C4-2B (cell line): Measurements from ENCODE around the gene TGIF2.
"Not testable (repeated sequence)": the region's sequence is repeated elsewhere in the genome, so short reads cannot be mapped to it uniquely, and the experiment has no call there.

Experiments
- H3K27ac ChIP-seq: fragments of 450-650 bp; 2 replicates; pipeline ENCODE4 v1.5.1; 2017
- ZFX ChIP-seq: fragments of 450-650 bp; IDR thresholded peaks from 2 replicates; pipeline ENCODE4 v1.6.1; 2017
- TF ChIP-seq, protein P1 (sequence below): fragments of 450-650 bp; conservative IDR thresholded peaks from 2 replicates; pipeline ENCODE4 v1.5.1; 2017; ENCODE audit warnings: mild to moderate bottlenecking

Gene TGIF2

DNA sequence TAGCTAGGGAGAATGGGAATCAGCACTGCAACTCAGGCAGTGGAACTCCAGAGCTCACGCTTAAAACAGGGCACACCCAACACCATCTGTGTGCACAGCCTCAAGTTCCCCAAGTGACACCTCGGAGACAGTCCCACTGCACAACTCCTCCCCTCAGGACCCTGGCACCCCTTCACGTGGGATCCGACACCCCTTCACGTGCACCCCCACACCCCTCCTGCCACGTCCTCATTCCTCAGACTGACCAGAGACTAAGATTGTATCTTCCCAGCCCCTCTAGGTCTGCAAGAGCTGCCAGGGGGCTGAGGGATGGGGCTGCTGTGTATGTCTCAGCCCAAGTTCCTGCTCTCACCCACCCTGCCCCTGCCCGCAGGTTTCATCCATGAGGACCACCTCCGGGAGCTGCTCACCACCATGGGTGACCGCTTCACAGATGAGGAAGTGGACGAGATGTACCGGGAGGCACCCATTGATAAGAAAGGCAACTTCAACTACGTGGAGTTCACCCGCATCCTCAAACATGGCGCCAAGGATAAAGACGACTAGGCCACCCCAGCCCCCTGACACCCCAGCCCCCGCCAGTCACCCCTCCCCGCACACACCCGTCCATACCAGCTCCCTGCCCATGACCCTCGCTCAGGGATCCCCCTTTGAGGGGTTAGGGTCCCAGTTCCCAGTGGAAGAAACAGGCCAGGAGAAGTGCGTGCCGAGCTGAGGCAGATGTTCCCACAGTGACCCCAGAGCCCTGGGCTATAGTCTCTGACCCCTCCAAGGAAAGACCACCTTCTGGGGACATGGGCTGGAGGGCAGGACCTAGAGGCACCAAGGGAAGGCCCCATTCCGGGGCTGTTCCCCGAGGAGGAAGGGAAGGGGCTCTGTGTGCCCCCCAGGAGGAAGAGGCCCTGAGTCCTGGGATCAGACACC, 24.4 kb upstream of the TGIF2 start:
- TF ChIP-seq ZFX = no peak
- TF ChIP-seq, protein P1, sequence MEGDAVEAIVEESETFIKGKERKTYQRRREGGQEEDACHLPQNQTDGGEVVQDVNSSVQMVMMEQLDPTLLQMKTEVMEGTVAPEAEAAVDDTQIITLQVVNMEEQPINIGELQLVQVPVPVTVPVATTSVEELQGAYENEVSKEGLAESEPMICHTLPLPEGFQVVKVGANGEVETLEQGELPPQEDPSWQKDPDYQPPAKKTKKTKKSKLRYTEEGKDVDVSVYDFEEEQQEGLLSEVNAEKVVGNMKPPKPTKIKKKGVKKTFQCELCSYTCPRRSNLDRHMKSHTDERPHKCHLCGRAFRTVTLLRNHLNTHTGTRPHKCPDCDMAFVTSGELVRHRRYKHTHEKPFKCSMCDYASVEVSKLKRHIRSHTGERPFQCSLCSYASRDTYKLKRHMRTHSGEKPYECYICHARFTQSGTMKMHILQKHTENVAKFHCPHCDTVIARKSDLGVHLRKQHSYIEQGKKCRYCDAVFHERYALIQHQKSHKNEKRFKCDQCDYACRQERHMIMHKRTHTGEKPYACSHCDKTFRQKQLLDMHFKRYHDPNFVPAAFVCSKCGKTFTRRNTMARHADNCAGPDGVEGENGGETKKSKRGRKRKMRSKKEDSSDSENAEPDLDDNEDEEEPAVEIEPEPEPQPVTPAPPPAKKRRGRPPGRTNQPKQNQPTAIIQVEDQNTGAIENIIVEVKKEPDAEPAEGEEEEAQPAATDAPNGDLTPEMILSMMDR = no peak

DNA sequence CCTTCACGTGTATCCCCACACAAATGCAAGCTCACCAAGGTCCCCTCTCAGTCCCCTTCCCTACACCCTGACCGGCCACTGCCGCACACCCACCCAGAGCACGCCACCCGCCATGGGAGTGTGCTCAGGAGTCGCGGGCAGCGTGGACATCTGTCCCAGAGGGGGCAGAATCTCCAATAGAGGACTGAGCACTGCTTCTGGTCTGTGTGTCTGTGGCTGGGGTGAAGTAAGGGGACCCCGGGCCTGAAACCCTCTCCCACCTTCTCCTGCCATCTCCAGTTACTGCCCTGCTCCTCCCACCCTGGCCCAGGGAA, 23.8 kb upstream of the TGIF2 start:
- TF ChIP-seq, protein P1 = no peak
- no peak for TF ChIP-seq ZFX
- no peak overlapping the region for H3K27ac ChIP-seq

More for the DNA sequence above, 24.4 kb upstream of the TGIF2 start:
- H3K27ac ChIP-seq = no peak overlapping the region

DNA sequence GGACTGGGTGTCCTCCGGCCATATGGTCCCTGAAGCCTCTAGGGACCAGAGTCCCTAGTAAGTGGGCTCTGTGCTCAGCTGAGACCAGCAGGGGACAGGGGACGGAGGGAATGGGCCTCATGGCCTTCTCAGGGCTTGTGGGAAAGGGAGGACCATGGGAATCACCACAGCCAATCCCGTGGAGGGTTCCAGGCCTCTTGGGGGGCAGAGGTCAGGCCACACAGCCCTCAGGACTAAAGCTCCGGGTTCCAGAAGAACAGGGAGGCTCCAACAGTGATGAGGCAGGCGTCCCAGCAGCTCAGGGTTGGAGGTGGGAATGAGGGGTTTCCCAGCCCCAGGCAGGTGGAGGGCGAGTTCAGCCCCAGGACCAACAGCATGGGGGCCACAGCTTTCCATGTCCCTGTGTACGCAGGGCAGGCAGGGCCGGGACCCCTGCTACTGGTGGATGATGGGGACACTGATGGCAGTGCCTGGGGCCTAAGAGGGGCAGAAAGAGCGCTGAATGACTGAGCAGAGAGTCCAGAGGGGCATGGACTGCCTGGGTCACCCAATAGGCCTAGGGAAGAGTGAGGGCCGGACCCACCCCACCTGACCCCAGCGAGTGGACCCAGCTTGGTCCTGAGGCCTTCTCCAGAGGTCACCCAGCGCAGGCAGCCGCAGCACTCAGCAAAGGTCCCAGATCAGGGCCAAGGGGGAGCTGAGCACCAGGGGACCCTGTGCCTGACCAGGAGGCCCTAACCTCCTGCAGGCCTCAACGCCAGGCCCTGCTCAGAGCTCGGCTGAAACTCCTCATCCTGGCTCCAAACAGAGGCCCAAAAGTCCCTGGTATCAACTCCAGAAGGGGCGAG, 23.2 kb upstream of the TGIF2 start:
- TF ChIP-seq ZFX = no peak
- TF ChIP-seq, protein P1 = no peak
- H3K27ac ChIP-seq = no peak overlapping the region

DNA sequence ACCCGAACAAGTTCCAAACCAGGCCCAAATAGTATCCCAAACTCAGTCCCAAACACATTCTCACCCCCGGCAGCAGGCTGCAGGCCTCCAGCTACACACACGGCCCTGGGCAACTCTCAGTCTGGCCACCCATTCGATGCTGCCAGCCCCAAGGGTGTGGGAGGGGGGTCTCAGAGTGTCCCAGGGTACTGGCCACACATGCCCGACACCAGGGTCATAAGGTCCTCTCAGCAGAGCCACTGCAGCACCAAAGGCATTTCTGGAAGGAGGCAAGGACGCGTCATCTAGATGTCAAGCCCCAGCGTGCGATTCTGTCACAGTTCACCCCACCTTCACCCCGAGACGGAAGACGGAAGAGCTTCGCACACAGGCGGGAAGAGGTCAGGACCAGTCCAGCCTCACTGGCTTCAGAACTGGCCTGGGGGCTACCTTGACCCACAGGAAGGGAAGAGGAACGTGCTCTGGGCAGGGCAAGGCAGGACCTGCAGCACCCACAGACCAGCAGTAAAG, 22.6 kb upstream of the TGIF2 start:
- no peak overlapping the region for H3K27ac ChIP-seq
- no peak for TF ChIP-seq ZFX
- TF ChIP-seq, protein P1 = no peak

DNA sequence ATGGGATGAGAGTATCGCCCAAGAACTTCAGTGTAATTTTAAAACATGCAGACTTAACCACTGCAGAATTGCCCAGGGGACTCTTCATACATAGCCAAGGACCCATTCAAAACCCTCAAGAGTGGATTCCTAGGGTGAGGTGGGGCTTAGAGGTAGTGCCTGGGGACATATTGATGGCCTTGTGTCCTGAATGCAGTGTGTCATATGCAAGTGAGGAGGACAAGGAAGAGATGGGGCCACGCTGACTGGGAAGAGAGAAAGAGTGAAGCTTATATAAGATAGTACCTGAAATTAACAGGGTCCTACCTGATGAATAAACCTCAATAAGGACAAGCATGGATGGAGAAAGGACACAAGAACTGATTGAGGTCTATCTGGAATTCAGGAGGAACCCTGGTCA, 18.1 kb upstream of the TGIF2 start:
- H3K27ac ChIP-seq = no peak overlapping the region
- TF ChIP-seq ZFX = no peak

DNA sequence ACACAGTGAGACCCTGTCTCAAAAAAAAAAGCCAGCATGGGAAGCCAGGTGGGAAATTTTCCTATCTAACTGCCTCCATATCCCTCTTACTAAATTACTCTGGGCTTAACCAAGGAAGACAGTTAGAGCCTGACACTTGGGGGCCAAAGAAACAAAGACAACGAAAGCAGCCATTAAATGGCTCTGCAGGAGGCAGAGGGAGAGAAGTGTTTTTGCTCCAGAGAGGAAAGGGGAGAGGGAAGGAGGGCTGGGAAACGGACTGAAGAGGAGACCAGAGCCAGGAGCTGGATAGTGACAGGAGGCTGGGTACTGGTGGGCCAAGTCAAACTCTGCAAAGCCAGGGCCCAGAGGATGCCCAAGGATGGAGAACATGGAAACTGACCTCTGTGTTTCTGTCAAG, 10.7 kb upstream of the TGIF2 start:
- TF ChIP-seq ZFX = no peak
- TF ChIP-seq, protein P1 = no peak
- no peak overlapping the region for H3K27ac ChIP-seq

DNA sequence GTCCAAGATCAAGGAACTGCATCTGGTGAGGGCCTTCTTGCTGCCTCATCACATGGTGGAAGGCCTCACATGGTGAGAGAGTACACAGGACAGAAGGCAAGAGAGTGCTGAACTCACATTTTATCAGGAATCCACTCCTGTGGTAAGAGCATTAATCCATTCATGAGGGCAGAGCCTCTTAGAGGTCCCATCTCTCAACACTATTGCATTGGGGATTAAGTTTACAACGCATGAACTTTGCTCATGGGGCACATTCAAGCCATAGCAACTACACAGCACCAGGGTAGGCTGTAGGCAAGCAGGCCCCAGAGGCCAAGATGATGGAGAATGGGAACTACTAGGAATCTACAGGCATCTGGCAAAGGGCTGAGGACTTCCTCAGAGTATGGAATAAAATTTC, 10.0 kb upstream of the TGIF2 start:
- TF ChIP-seq, protein P1 = no peak
- TF ChIP-seq ZFX = no peak
- no peak overlapping the region for H3K27ac ChIP-seq

DNA sequence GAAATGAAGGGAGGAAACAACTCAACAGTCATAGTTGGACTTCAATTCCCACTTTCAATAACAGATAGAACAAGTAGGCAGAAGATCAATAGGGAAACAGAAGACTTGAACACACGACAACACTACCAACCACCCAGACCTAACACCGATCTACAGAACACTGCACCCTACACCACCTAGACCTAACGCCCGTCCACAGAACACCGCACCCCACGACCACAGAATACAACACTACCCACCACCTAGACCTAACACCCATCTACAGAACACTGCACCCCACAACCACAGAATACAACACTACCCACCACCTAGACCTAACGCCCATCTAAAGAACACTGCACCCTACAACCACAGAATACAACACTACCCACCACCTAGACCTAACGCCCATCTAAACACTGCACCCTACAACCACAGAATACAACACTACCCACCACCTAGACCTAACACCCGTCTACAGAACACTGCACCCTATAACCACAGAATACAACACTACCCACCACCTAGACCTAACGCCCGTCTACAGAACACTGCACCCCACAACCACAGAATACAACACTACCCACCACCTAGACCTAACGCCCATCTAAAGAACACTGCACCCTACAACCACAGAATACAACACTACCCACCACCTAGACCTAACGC, 9.2 kb upstream of the TGIF2 start:
- not testable (repeated sequence) for H3K27ac ChIP-seq

DNA sequence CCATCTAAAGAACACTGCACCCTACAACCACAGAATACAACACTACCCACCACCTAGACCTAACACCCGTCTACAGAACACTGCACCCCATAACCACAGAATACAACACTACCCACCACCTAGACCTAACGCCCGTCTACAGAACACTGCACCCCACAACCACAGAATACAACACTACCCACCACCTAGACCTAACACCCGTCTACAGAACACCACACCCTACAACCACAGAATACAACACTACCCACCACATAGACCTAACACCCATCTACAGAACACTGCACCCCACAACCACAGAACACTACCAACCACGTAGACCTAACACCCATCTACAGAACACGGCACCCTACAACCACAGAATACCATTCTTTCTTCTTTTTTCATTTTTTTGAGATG, 8.7 kb upstream of the TGIF2 start:
- H3K27ac ChIP-seq = not testable (repeated sequence)
